ENCODE measurements around the gene C20orf144.
"Not testable (repeated sequence)": the region's sequence is repeated elsewhere in the genome, so short reads cannot be mapped to it uniquely, and the experiment has no call there.

C20orf144 gene

DNA sequence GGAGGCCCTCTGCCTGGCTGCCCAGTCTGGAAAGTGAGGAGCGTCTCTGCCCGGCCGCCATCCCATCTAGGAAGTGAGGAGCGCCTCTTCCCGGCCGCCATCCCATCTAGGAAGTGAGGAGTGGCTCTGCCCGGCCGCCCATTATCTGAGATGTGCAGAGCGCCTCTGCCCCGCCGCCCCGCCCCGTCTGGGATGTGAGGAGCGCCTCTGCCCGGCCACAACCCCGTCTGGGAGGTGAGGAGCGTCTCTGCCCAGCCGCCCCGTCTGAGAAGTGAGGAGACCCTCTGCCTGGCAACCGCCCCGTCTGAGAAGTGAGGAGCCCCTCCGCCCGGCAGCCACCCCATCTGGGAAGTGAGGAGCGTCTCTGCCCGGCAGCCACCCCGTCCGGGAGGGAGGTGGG, 36.8 kb downstream of the C20orf144 start:
- DNase-seq = not testable (repeated sequence)

DNA sequence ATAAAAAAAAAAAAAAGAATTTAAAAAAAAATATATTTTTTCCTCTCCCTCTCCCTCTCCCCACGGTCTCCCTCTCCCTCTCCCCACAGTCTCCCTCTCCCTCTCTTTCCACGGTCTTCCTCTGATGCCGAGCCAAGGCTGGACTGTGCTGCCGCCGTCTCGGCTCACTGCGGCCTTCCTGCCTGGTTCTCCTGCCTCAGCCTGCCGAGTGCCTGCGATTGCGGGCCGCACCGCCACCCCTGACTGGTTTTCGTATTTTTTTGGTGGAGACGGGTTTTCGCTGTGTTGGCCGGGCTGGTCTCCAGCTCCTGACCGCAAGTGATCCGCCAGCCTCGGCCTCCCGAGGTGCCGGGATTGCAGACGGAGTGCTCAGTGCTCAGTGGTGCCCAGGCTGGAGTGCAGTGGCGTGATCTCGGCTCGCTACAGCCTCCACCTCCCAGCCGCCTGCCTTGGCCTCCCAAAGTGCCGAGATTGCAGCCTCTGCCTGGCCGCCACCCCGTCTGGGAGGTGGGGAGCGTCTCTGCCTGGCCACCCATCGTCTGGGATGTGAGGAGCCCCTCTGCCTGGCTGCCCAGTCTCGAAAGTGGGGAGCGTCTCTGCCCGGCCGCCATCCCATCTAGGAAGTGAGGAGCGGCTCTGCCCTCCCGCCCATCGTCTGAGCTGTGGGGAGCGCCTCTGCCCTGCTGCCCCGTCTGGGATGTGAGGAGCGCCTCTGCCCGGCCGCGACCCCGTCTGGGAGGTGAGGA, 38.7 kb downstream of the C20orf144 start:
- DNase-seq = not testable (repeated sequence)

DNA sequence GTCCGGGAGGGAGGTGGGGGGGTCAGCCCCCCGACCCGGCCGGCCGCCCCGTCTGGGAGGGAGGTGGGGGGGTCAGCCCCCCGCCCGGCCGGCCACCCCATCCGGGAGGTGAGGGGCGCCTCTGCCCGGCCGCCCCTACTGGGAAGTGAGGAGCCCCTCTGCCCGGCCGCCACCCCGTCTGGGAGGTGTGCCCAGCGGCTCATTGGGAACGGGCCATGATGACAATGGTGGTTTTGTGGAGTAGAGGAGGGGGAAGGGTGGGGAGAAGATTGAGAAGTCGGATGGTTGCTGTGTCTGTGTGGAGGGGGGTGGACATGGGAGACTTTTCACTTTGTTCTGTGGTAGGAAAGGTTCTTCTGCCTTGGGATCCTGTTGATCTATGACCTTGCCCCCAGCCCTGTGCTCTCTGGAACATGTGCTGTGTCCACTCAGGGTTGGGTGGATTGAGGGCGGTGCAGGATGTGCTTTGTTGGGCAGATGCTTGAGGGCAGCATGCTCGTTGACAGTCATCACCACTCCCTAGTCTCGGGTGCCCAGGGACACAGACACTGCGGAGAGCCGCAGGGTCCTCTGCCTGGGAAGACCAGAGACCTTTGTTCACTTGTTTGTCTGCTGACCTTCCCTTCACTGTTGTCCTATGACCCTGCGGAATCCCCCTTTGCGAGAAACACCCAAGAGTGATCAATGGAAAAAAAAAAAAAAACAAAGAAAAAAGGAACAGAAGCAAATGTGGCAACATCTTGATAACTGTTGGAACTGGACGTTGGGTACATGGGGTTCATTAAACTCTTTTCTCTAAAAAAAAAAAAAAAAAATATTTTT, 39.7 kb downstream of the C20orf144 start:
- DNase-seq = no peak

DNA sequence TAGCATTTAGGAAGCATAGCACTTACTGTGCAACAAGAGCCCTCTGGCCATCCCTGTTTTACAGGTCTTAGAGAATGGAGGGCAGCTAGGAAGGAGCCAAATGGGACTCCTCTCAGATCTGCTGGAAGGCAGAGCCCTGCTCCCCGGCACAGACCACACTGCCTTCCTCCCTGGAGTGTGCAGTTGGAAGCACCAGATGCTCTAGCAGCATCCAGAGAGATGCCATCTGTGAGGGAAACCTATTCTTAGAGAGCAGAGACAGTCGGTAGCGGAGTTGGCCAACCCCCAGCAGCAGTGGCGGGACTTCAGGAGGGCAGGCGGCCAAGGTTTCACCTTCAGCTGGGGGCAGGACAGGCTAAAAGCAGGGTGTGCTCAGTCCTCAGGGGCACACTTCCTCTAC, 40.7 kb downstream of the C20orf144 start:
- no peak for DNase-seq

DNA sequence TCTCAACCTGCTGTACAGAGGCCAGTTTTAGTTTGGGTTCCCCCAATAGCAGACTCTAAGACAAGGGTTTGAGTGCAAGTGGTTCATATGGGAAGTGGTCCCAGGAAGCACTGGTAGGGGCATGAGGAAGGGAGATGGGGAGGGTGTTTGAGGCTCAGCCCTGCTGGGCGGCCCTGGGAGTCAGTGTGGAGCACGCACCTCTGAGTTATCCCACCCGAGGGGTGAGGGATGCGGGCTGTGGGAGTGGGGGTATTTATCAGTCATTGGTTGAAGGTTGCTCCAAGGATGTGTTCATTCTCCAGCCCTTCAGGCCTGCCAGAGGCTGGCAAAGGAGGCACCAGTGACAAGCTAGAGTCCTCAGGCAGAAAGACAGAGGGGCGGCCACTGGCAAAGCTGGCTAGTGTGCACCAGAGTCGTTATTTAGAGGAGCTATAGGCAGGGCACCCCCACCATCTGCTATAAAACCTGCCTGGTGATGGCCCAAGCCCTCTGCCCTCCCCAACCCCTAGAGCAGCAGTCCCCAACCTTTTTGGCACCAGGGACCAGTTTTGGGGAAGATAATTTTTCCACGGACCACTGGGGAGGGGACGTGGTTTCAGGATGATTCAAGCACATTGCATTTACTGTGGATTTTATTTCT, 41.5 kb downstream of the C20orf144 start:
- DNase-seq = no peak

DNA sequence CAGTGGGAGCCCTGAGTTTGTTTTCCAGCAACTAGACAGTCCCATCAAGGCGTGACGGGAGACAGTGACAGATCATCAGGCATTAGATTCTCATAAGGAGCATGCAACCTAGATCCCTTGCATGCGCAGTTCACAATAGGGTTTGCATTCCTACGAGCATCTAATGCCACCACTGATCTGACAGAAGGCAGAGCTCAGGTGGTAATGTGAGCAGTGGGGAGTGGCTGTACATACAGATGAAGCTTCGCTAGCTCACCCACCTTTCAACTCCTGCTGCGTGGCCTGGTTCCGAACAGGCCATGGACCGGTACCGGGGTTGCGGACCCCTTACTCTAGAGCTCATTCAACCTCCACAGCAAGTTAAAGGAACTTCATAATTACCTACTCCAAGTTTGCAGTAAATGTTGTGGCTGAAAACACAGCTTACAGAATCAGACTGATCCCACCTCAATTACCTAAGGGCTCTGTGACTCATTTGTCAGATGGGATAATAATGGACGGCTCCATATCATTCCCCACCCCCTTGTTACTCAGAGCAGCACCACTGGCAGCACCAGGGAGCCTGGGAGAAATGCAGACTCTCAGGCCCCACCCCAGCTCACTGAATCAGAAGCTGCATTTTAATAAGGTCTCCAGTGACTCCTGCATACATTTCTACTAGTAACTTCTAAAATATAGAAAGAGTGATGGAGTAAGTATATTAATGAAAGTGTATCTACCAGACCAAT, 42.2 kb downstream of the C20orf144 start:
- DNase-seq = no peak

DNA sequence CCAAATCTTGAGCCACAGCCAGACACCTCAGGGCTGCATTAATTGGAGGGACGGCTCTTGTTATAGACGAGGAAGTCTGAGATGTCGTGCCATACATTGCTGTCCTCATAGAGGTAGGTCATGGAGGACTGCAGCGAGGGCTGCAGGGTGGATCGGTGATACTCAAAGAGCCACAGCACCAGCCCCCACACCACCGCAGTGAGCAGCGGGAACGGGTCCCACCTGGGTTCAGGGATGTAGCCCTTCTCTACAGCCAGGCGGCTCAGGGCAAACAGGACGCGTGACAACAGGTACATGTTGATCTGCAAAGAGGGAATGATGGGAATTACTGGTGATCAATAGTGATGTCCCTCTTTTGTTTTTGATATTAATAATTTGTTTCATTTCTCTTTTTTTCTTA, 45.5 kb downstream of the C20orf144 start:
- DNase-seq = no peak

DNA sequence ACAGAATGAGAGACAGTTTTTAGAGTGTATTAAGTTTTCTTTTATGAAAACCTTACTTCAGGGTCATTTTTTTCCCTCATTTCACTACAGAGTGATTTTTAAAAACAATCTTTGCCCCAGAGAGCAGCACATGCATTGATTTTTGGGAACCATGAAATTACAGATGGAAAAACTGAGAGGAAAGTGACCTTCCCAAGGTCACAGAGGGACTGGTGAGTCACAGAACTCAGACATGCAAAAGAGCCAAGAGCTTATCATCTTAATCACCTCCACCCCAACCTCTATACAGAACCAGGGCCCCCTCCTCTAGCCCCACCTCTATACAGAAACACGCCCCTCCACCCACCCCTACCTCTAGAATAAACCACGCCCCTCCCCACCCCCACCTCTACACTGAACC, 47.3 kb downstream of the C20orf144 start:
- peak; percentile 38 for DNase-seq

DNA sequence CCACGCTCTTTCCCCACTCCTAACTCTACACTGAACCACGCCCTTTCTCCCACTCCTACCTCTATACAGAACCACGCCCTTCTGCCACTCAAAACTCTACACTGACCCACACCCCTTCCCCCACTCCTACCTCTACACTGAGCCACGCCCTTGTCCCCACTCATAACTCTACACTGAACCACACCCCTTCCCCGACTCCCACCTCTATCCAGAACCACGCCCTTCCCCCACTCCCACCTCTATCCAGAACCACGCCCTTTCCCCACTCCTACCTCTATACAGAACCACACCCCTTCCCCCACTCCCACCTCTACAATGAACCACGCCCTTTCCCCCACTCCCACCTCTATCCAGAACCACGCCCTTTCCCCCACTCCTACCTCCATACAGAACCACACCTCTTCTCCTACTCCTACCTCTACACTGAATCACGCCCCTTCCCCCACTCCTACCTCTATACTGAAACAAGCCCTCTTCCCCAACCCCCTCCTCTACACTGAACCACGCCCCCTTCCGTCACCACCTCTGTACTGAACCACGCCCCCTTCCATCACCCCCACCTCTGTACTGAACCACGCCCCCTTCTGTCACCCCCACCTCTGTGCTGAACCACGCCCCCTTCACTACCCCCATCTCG, 47.9 kb downstream of the C20orf144 start:
- no peak for DNase-seq

DNA sequence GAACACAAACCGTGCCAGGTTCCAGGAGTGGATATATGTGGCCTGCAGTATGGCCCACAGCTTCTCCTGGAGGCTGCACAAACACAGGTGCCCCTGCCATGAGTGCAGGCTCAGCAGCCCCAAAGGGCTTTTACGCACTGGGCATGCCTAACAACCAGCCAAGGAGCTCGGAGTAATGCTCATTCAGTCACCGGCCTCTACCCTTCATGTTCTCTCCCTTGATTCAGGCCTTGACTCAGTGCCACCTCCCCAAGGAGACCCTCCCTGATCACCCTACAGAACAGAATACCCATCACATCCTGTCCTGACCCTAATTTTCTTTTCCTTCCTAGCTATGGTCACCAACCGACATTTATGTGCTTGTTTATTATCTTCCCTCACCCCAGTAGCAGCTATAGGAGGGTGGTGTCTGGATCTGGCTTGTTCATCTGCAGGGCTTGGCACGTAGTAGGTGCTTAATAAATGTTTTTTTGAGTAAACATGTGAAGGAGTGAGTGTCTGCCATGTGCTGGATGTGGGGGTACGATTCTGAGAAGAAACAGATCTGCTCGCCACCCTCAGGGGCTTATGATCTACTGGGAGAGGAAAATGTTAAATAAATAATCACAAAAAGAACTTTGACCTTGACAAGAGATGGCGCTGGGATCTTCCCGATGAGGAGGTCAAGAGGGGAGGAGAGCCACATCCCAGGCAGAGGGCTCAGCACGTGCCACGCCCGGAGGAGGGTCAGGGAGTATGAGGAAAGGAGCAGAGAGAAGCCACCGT, 48.7 kb downstream of the C20orf144 start:
- DNase-seq = no peak

DNA sequence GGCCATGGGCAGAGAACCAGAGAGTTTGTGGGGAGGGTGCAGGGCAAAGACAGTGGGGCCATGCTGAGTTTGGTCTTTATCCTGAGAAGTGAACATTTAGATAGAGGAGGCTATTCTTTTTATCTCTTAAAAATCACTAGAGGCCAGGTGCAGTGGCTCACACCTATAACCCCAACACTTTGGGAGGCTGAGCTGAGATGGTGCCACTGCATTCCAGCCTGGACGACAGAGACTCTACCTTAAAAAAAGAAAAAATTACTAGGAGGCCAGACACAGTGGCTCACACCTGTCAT, 49.3 kb downstream of the C20orf144 start:
- DNase-seq = no peak
